HL-60 (cell line): ENCODE measurements around the gene SENP1.

ENCODE experiments used
- POLR2AphosphoS5 ChIP-seq: IDR thresholded peaks from 2 replicates; pipeline ENCODE4 v1.6.1; 2012; ENCODE audit warnings: low read depth
- TF ChIP-seq, protein P1 (sequence below): IDR thresholded peaks from one replicate; pipeline ENCODE4 v1.5.1; 2011; ENCODE audit warnings: low read length, control low read depth, inconsistent platforms; ENCODE audit not compliant: insufficient read depth

GRCh38 chr12:48053122-48053521 lies 52.8 kb downstream of the SENP1 start:
- TF ChIP-seq, protein P1, sequence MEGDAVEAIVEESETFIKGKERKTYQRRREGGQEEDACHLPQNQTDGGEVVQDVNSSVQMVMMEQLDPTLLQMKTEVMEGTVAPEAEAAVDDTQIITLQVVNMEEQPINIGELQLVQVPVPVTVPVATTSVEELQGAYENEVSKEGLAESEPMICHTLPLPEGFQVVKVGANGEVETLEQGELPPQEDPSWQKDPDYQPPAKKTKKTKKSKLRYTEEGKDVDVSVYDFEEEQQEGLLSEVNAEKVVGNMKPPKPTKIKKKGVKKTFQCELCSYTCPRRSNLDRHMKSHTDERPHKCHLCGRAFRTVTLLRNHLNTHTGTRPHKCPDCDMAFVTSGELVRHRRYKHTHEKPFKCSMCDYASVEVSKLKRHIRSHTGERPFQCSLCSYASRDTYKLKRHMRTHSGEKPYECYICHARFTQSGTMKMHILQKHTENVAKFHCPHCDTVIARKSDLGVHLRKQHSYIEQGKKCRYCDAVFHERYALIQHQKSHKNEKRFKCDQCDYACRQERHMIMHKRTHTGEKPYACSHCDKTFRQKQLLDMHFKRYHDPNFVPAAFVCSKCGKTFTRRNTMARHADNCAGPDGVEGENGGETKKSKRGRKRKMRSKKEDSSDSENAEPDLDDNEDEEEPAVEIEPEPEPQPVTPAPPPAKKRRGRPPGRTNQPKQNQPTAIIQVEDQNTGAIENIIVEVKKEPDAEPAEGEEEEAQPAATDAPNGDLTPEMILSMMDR, result no peak
- TF ChIP-seq POLR2AphosphoS5, result no peak
